H1 (cell line): Measurements from ENCODE around the gene PTPRF. TPM values are rescaled to one million over a fixed set of nuclear protein-coding genes. Genes with fewer than 3 reads are reported as not detected.

ENCODE experiments used
- CTCF ChIA-PET: fragments of 300-600 bp; sonication (Branson Sonifier 250); formaldehyde crosslinking; loops from one replicate; lab custom pipeline; 2021; ENCODE audit not compliant: partially characterized antibody; lab: Charles Lee
- POLR2A ChIA-PET: fragments of 300-600 bp; sonication (Branson Sonifier 250); formaldehyde crosslinking; loops from one replicate; lab custom pipeline; 2021; ENCODE audit warnings: inconsistent platforms; ENCODE audit not compliant: partially characterized antibody; lab: Charles Lee
- DNase-seq, 2 experiments: peaks; one replicate each; pipeline versions ENCODE4 v3.0.0 to v3.0.0-alpha.2; 2010 to 2022; ENCODE audit warnings: low spot score in 2 of 2, low read depth in 1 of 2, mixed read lengths in 1 of 2
- FAIRE-seq: peaks from 2 replicates; lab custom pipeline; 2011; peaks lifted over from hg19 to GRCh38; lab: Jason Lieb, UNC
- H2AFZ ChIP-seq: 2 replicates; pipeline ENCODE4 v1.8.1; 2012; ENCODE audit warnings: low read length, inconsistent platforms
- H2AK5ac ChIP-seq: 2 replicates; pipeline ENCODE4 v1.6.1; 2013; ENCODE audit warnings: low read depth, low read length
- H2BK120ac ChIP-seq: replicated peaks from 2 replicates; pipeline ENCODE3; 2013; ENCODE audit warnings: low read depth, low read length, inconsistent platforms
- H2BK12ac ChIP-seq: 2 replicates; pipeline ENCODE4 v1.6.1; 2013; ENCODE audit warnings: low read depth, low read length
- H2BK15ac ChIP-seq: 2 replicates; pipeline ENCODE4 v1.6.1; 2013; ENCODE audit warnings: low read length
- H2BK20ac ChIP-seq: 2 replicates; pipeline ENCODE4 v1.6.1; 2013; ENCODE audit warnings: low read length
- H2BK5ac ChIP-seq: 2 replicates; pipeline ENCODE4 v1.6.1; 2013; ENCODE audit warnings: low read depth, low read length
- H3K14ac ChIP-seq: 2 replicates; pipeline ENCODE4 v1.6.1; 2013; ENCODE audit warnings: inconsistent platforms; ENCODE audit not compliant: insufficient read length
- H3K18ac ChIP-seq: 2 replicates; pipeline ENCODE4 v1.6.1; 2013; ENCODE audit warnings: low read length; ENCODE audit errors: extremely low read depth
- H3K23ac ChIP-seq: 2 replicates; pipeline ENCODE4 v1.6.1; 2013; ENCODE audit warnings: inconsistent platforms; ENCODE audit not compliant: insufficient read length
- H3K23me2 ChIP-seq: 2 replicates; pipeline ENCODE4 v1.6.1; 2013; ENCODE audit warnings: low read depth, low read length
- H3K27ac ChIP-seq: 2 replicates; pipeline ENCODE4 v1.6.1; 2011; ENCODE audit warnings: low read depth, low read length, inconsistent platforms
- H3K27me3 ChIP-seq, 4 experiments: replicated peaks in 1 of 4; 1 replicate in 1 of 4; 2 replicates in 3 of 4; pipeline versions ENCODE4 v1.6.1 to v1.8.1; 2011 to 2013; ENCODE audit warnings: low read length in 3 of 4, mild to moderate bottlenecking in 3 of 4, inconsistent platforms in 2 of 4, mixed read lengths in 2 of 4, moderate library complexity in 1 of 4; ENCODE audit not compliant: control insufficient read depth in 3 of 4, insufficient read depth in 3 of 4; ENCODE audit errors: extremely low read depth in 1 of 4
- H3K36me3 ChIP-seq, 4 experiments: 2 replicates each; pipeline versions ENCODE4 v1.6.1 to v1.8.1; 2011 to 2013; ENCODE audit warnings: mild to moderate bottlenecking in 4 of 4, low read length in 3 of 4, moderate library complexity in 2 of 4, control low read depth in 1 of 4, inconsistent platforms in 1 of 4; ENCODE audit not compliant: insufficient read depth in 4 of 4, control insufficient read depth in 2 of 4
- H3K4ac ChIP-seq: replicated peaks from 2 replicates; pipeline ENCODE3; 2013; ENCODE audit warnings: low read length, low read depth, mixed read lengths, inconsistent platforms; ENCODE audit not compliant: insufficient read length
- H3K4me1 ChIP-seq, 4 experiments: replicated peaks in 1 of 4; 1 replicate in 1 of 4; 2 replicates in 3 of 4; pipeline versions ENCODE4 v1.6.1 to v1.8.1; 2011 to 2013; ENCODE audit warnings: low read length in 3 of 4, inconsistent platforms in 2 of 4, mixed read lengths in 1 of 4; ENCODE audit not compliant: insufficient read depth in 4 of 4, control insufficient read depth in 3 of 4
- H3K4me2 ChIP-seq, 2 experiments: 2 replicates each; pipeline versions ENCODE4 v1.6.1 to v1.8.1; 2011 to 2013; ENCODE audit warnings: low read depth in 2 of 2, low read length in 2 of 2, control low read depth in 1 of 2, inconsistent platforms in 1 of 2, mild to moderate bottlenecking in 1 of 2; ENCODE audit not compliant: insufficient read depth in 1 of 2
- H3K4me3 ChIP-seq, 4 experiments: fragments of 200-600, 300-600 bp in 1 of 4; sonication (generic), shearing (Covaris generic), sonication (Bioruptor Twin) in 1 of 4; 2 replicates each; pipeline versions ENCODE4 v1.5.1 to v1.8.1; 2011 to 2016; ENCODE audit warnings: low read length in 4 of 4, low read depth in 3 of 4, control low read depth in 2 of 4, inconsistent platforms in 2 of 4, mild to moderate bottlenecking in 2 of 4, mixed read lengths in 1 of 4, moderate library complexity in 1 of 4; ENCODE audit not compliant: insufficient read depth in 2 of 4; ENCODE audit errors: extremely low read depth in 1 of 4
- H3K56ac ChIP-seq: replicated peaks from 2 replicates; pipeline ENCODE3; 2013; ENCODE audit warnings: low read depth, mild to moderate bottlenecking, mixed read lengths, low read length, inconsistent platforms; ENCODE audit not compliant: insufficient read length
- H3K79me1 ChIP-seq: 2 replicates; pipeline ENCODE4 v1.6.1; 2013; ENCODE audit warnings: low read depth, low read length, control low read depth
- H3K79me2 ChIP-seq, 2 experiments: 2 replicates each; pipeline versions ENCODE4 v1.6.1 to v1.8.1; 2012 to 2013; ENCODE audit warnings: low read length in 2 of 2, mild to moderate bottlenecking in 2 of 2, inconsistent platforms in 1 of 2; ENCODE audit not compliant: insufficient read depth in 2 of 2, control insufficient read depth in 1 of 2
- H3K9ac ChIP-seq, 4 experiments: replicated peaks in 1 of 4; 1 replicate in 1 of 4; 2 replicates in 3 of 4; pipeline versions ENCODE4 v1.6.1 to v1.8.1; 2011 to 2013; ENCODE audit warnings: low read depth in 3 of 4, low read length in 3 of 4, control low read depth in 2 of 4, mild to moderate bottlenecking in 2 of 4, moderate library complexity in 2 of 4, inconsistent platforms in 1 of 4; ENCODE audit errors: extremely low read depth in 1 of 4
- H3K9me3 ChIP-seq, 2 experiments: 2 replicates each; pipeline versions ENCODE4 v1.6.1 to v1.8.1; 2012 to 2013; ENCODE audit warnings: mild to moderate bottlenecking in 2 of 2, moderate library complexity in 2 of 2, control low read depth in 1 of 2, inconsistent platforms in 1 of 2, low read depth in 1 of 2, low read length in 1 of 2, mixed read lengths in 1 of 2; ENCODE audit not compliant: insufficient read depth in 2 of 2
- H4K20me1 ChIP-seq, 2 experiments: replicated peaks in 1 of 2; 2 replicates each; pipeline versions ENCODE3 to v1.8.1; 2011 to 2013; ENCODE audit warnings: inconsistent platforms in 2 of 2, low read length in 2 of 2, mild to moderate bottlenecking in 1 of 2; ENCODE audit not compliant: insufficient read depth in 2 of 2, control insufficient read depth in 1 of 2
- H4K5ac ChIP-seq: 2 replicates; pipeline ENCODE4 v1.6.1; 2013; ENCODE audit warnings: low read length, low read depth, mixed read lengths, inconsistent platforms; ENCODE audit not compliant: insufficient read length
- H4K8ac ChIP-seq: 2 replicates; pipeline ENCODE4 v1.8.0; 2013; ENCODE audit warnings: mild to moderate bottlenecking, moderate library complexity, low read length, inconsistent platforms; ENCODE audit not compliant: insufficient read depth; ENCODE audit errors: extremely low read depth
- H4K91ac ChIP-seq: replicated peaks from 2 replicates; pipeline ENCODE3; 2013; ENCODE audit warnings: low read length, mixed read lengths, inconsistent platforms; ENCODE audit not compliant: insufficient read length
- BCL11A ChIP-seq, 2 experiments: IDR thresholded peaks; one replicate each; pipeline ENCODE4 v1.6.1; 2011; ENCODE audit warnings: low read depth in 2 of 2, low read length in 2 of 2, mild to moderate bottlenecking in 2 of 2
- NANOG ChIP-seq: IDR thresholded peaks from 2 replicates; pipeline ENCODE4 v1.6.1; 2011; ENCODE audit warnings: low read length, low read depth, mild to moderate bottlenecking, inconsistent platforms; ENCODE audit not compliant: insufficient read depth, poor library complexity, severe bottlenecking
- TAF7 ChIP-seq: optimal IDR thresholded peaks from 2 replicates; pipeline ENCODE3; 2011; ENCODE audit warnings: low read depth, mild to moderate bottlenecking, inconsistent platforms, low read length, moderate library complexity, borderline replicate concordance
- WGBS, 2 experiments: shearing (Covaris generic) in 1 of 2; methylation state at CpG; one replicate each; pipeline versions ENCODE4 v1.1.6 to v1.1.7; 2013 to 2015; ENCODE audit warnings: low lambda C conversion rate in 2 of 2, mixed read lengths in 2 of 2, inconsistent platforms in 1 of 2, low coverage in 1 of 2, missing lambda C conversion rate in 1 of 2; ENCODE audit not compliant: insufficient replicate concordance in 2 of 2, insufficient coverage in 1 of 2, insufficient read length in 1 of 2; ENCODE audit errors: extremely low coverage in 1 of 2, missing lambda C conversion rate in 1 of 2; 5-methylcytosine and 5-hydroxymethylcytosine counted together
- polyA plus RNA-seq, 7 experiments: library from polyadenylated mRNA; depleted of rRNA in 3 of 7; stranded (reverse) in 5 of 7; unstranded in 2 of 7; fragments of >200 nt in 5 of 7; fragments of 200-250 nt in 2 of 7; gene quantifications; 1 replicate in 5 of 7; 2 replicates in 1 of 7; 4 replicates in 1 of 7; pipeline versions ENCODE4 v1.2.1 to v1.2.3, GENCODE V29; 2011 to 2013; ENCODE audit warnings: missing spikeins in 2 of 7, mixed read lengths in 2 of 7
- total RNA-seq: library from RNA; stranded (reverse); fragmentation: NEBNext Ultra II Directional; extraction: Animal tissue kit (Norgen Biotek cat#: 25700); gene quantifications from 2 replicates; pipeline ENCODE4 v1.2.1, GENCODE V29; 2021

Gene PTPRF
- total and polyA plus RNA-seq, 2 of the 8 experiments (the other 6 are each of a cell fraction or from before 2014, with no cell fraction given), result 136 to 231 TPM

GRCh38 chr1:43651902-43652301, 121.2 kb downstream of the PTPRF start:
- Histone ChIP-seq H3K27ac (no peak overlapping the region), H2BK15ac (no peak overlapping the region), H2BK20ac (no peak overlapping the region), H4K8ac (no peak overlapping the region), H3K4me1 (peaks cover 6 to 11% (median 7%) of the 10 kb centered on the region in 4 experiments; a peak in 5 of 7 replicates), H3K4me3 (peak overlapping the region; percentile 72 to 92 (median 81)), H3K79me1 (no peaks in the 10 kb centered on the region; the same call in none of the 2 replicates), H4K20me1 (peaks cover 3 to 11% of the 10 kb centered on the region in 2 experiments), H3K79me2 (peaks cover 6 to 39% of the 10 kb centered on the region in 2 experiments; a peak in 3 of 4 replicates), H2AK5ac (no peak overlapping the region), H3K9me3 (no peaks in the 10 kb centered on the region), H3K23ac (no peak overlapping the region), H3K23me2 (peaks cover 10% of the 10 kb centered on the region), H4K91ac (no peak overlapping the region), H3K14ac (no peak overlapping the region), H3K9ac (no peak overlapping the region; a peak in 1 of 7 replicates), H2BK5ac (no peak overlapping the region), H3K56ac (no peak overlapping the region), H2AFZ (no peak overlapping the region), H2BK120ac (no peak overlapping the region), H3K18ac (no peak overlapping the region), H3K4me2 (peak overlapping the region; percentile 76 to 98), H3K4ac (no peak overlapping the region), H4K5ac (peak overlapping the region; percentile 5), H3K27me3 (no peaks in the 10 kb centered on the region), H3K36me3 (peaks cover 9 to 33% (median 20%) of the 10 kb centered on the region in 4 experiments), H2BK12ac (no peak overlapping the region)
- ChIA-PET POLR2A (interaction anchor here (0.6 to 33.2 kb wide), 16 partner anchors 11 to 324 kb away, joined by 3 to 651 read pairs (median 6); partner anchors contain the start of gene ST3GAL3), CTCF (interaction anchor here (0.8 to 3.0 kb wide), 13 partner anchors 8 to 283 kb away, joined by 3 to 8 read pairs (median 4); no protein-coding TSS in a partner anchor)
- no peak for DNase-seq
- no peak for FAIRE-seq
- 76% methylated on average over 3 of the region's 3 CpGs; no CpG with 5 or more reads in 1 of the 2 experiments for WGBS, 2 experiments
- TF ChIP-seq BCL11A (IDR thresholded peaks at IDR 0.05; ENCODE audit: low read depth in 2 of 2, low read length in 2 of 2) (no peak), TAF7 (no peak), NANOG (no peak)
